Smooth muscle cell (in vitro differentiated cells): ENCODE data around the gene POLD3. TPM values are rescaled to one million over a fixed set of nuclear protein-coding genes. Genes with fewer than 3 reads are reported as not detected.
A peak's percentile ranks its signal among the peaks of the same experiment; 100 is the strongest.

Experiments used
- DNase-seq: peaks from one replicate; lab custom pipeline; 2025; ENCODE audit not compliant: unreplicated experiment; lab: John Stamatoyannopoulos, UW
- H2AFZ ChIP-seq: fragments of 200-600 bp; sonication (generic); 2 replicates; pipeline ENCODE4 v1.6.0; 2016; ENCODE audit warnings: antibody characterized with exemption, low read depth, mild to moderate bottlenecking
- H3F3A ChIP-seq: fragments of 200-600 bp; sonication (generic); 2 replicates; pipeline ENCODE4 v1.6.0; 2017; ENCODE audit warnings: antibody characterized with exemption, low read depth
- H3K27ac ChIP-seq: fragments of 200-600 bp; sonication (generic); 2 replicates; pipeline ENCODE4 v1.5.1; 2016; ENCODE audit warnings: low read depth, mild to moderate bottlenecking
- H3K27me3 ChIP-seq: fragments of 200-600 bp; sonication (generic); 2 replicates; pipeline ENCODE4 v1.6.1; 2016; ENCODE audit warnings: low read depth, mild to moderate bottlenecking
- H3K36me3 ChIP-seq: fragments of 200-600 bp; sonication (generic); 2 replicates; pipeline ENCODE4 v1.5.1; 2016; ENCODE audit warnings: low read depth
- H3K4me1 ChIP-seq: fragments of 200-600 bp; sonication (generic); 2 replicates; pipeline ENCODE4 v1.5.1; 2016; ENCODE audit warnings: low read depth
- H3K4me2 ChIP-seq: fragments of 200-600 bp; sonication (generic); 2 replicates; pipeline ENCODE4 v1.6.0; 2016; ENCODE audit warnings: mild to moderate bottlenecking
- H3K4me3 ChIP-seq: fragments of 200-600 bp; sonication (generic); 2 replicates; pipeline ENCODE4 v1.5.1; 2016; ENCODE audit warnings: mild to moderate bottlenecking
- H3K79me2 ChIP-seq: fragments of 200-600 bp; sonication (generic); 2 replicates; pipeline ENCODE4 v1.6.0; 2016; ENCODE audit warnings: low read depth, mild to moderate bottlenecking
- H3K9ac ChIP-seq: fragments of 200-600 bp; sonication (generic); 2 replicates; pipeline ENCODE4 v1.6.0; 2016; ENCODE audit warnings: low read depth
- H3K9me3 ChIP-seq: fragments of 200-600 bp; sonication (generic); replicated peaks from 2 replicates; pipeline ENCODE4 v1.5.1; 2016; ENCODE audit warnings: low read depth
- H4K20me1 ChIP-seq: fragments of 200-600 bp; sonication (generic); 2 replicates; pipeline ENCODE4 v1.6.0; 2016; ENCODE audit warnings: low read depth
- CTCF ChIP-seq: fragments of 200-600 bp; sonication (generic); IDR thresholded peaks from 2 replicates; pipeline ENCODE4 v1.5.1; 2017; ENCODE audit warnings: borderline replicate concordance, mild to moderate bottlenecking, antibody characterized with exemption; ENCODE audit not compliant: insufficient read depth, poor library complexity, severe bottlenecking
- WGBS: methylation state at CpG from one replicate; pipeline ENCODE4 v1.1.7; 2016; ENCODE audit warnings: low lambda C conversion rate; 5-methylcytosine and 5-hydroxymethylcytosine counted together
- polyA plus RNA-seq: library from polyadenylated mRNA; unstranded; fragments of >200 nt; fragmentation: Nextera tagmentation; extraction: Ambion mirVana; gene quantifications from 2 replicates; pipeline ENCODE4 v1.2.1, GENCODE V29; 2016
- total RNA-seq: library from RNA; depleted of rRNA; stranded (reverse); fragments of >200 nt; gene quantifications from 2 replicates; pipeline ENCODE4 v1.2.3, GENCODE V29; 2014

POLD3 gene
- total and polyA plus RNA-seq, 2 experiments from 2014 or later, result 21.0 to 33.9 TPM

- H3K4me2 ChIP-seq, result no peak overlapping the region
- peak overlapping the region; percentile 50 for H3K27ac ChIP-seq
- H3K4me3 ChIP-seq, result no peak overlapping the region
- no peak overlapping the region for H3K9ac ChIP-seq
- no peaks in the 10 kb centered on the region for H3K4me1 ChIP-seq
- no peaks in the 10 kb centered on the region for H3K27me3 ChIP-seq
- no peaks in the 10 kb centered on the region for H3F3A ChIP-seq
- WGBS, result 47% methylated on average over 2 of the region's 2 CpGs
- no peaks in the 10 kb centered on the region for H3K9me3 ChIP-seq
- no peak overlapping the region for H2AFZ ChIP-seq
- H4K20me1 ChIP-seq, result no peaks in the 10 kb centered on the region
- DNase-seq, result no peak
- H3K79me2 ChIP-seq, result no peaks in the 10 kb centered on the region
- H3K36me3 ChIP-seq, result peaks cover 5% of the 10 kb centered on the region
- TF ChIP-seq CTCF, result peak; percentile 61
These were observed 19.0 kb downstream of the POLD3 start for GRCh38 chr11:74611369-74611861.

- Histone ChIP-seq H3K4me1 (no peaks in the 10 kb centered on the region), H3K27ac (no peak overlapping the region), H3K79me2 (no peaks in the 10 kb centered on the region), H2AFZ (no peak overlapping the region), H3K4me3 (no peak overlapping the region), H3K36me3 (peaks cover 5% of the 10 kb centered on the region), H3K4me2 (no peak overlapping the region), H3K9me3 (no peaks in the 10 kb centered on the region), H4K20me1 (no peaks in the 10 kb centered on the region), H3K27me3 (no peaks in the 10 kb centered on the region), H3F3A (no peaks in the 10 kb centered on the region), H3K9ac (no peak overlapping the region)
- DNase-seq, result no peak
- 55% methylated on average over 3 of the region's 3 CpGs for WGBS
- TF ChIP-seq CTCF, result no peak
These were observed 20.5 kb downstream of the POLD3 start for GRCh38 chr11:74612877-74613276.

- Histone ChIP-seq H3K36me3 (peaks cover 14% of the 10 kb centered on the region), H3K9ac (no peak overlapping the region), H3F3A (no peaks in the 10 kb centered on the region), H3K79me2 (no peaks in the 10 kb centered on the region), H3K4me3 (no peak overlapping the region), H4K20me1 (no peaks in the 10 kb centered on the region), H2AFZ (no peak overlapping the region), H3K4me2 (no peak overlapping the region), H3K27me3 (no peaks in the 10 kb centered on the region), H3K27ac (no peak overlapping the region), H3K4me1 (no peaks in the 10 kb centered on the region), H3K9me3 (no peaks in the 10 kb centered on the region)
- TF ChIP-seq CTCF, result no peak
- 88% methylated on average over 1 of the region's 1 CpG for WGBS
- DNase-seq, result no peak
These were observed 22.9 kb downstream of the POLD3 start for GRCh38 chr11:74615311-74615710.

- no peaks in the 10 kb centered on the region for H3K9me3 ChIP-seq
- H3F3A ChIP-seq, result no peaks in the 10 kb centered on the region
- no peak overlapping the region for H3K9ac ChIP-seq
- H3K4me2 ChIP-seq, result no peak overlapping the region
- no peaks in the 10 kb centered on the region for H4K20me1 ChIP-seq
- no peak for TF ChIP-seq CTCF
- no peak overlapping the region for H3K27ac ChIP-seq
- WGBS, result 92% methylated on average over 3 of the region's 3 CpGs
- no peak overlapping the region for H2AFZ ChIP-seq
- no peaks in the 10 kb centered on the region for H3K27me3 ChIP-seq
- no peaks in the 10 kb centered on the region for H3K4me1 ChIP-seq
- no peak for DNase-seq
- H3K4me3 ChIP-seq, result no peak overlapping the region
- H3K79me2 ChIP-seq, result no peaks in the 10 kb centered on the region
- H3K36me3 ChIP-seq, result peaks cover 14% of the 10 kb centered on the region
These were observed 23.6 kb downstream of the POLD3 start for GRCh38 chr11:74615988-74616387.
